ENCODE data around the gene METTL2B. TPM values are rescaled to one million over a fixed set of nuclear protein-coding genes. Genes with fewer than 3 reads are reported as not detected.
"Not testable (repeated sequence)": the region's sequence is repeated elsewhere in the genome, so short reads cannot be mapped to it uniquely, and the experiment has no call there.

The METTL2B gene
- total and polyA plus RNA-seq, 2 donors (not counting 1 experiment from before 2014, with no cell fraction given), result 25.5 to 30.9 TPM

DNA sequence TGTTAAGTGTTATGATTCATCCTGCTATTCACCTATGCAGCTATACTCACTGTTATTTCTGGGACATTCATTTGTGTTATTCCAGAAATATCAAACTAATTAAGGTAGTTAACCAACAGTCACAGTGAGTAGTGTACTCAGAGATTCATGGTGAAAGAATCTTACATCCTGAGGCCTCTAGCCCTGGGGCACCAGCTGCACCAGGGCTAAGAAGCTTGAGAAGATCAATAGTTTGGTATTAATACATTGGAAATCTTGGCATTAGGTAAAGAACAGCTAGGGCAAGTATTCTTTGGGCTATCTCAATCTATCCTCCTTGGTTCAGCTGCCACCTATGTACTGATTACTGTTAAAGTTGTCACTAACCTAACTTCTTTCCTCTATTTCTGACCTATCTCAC, 9.7 kb upstream of the METTL2B start:
- H3K27ac ChIP-seq (ENCODE audit: insufficient read depth, low read length); H3K4me3 ChIP-seq (replicated peaks in 1 of 4; ENCODE audit: control extremely low read depth in 1 of 4, insufficient read depth in 1 of 4, low read depth in 3 of 4, low read length in 4 of 4); H4K20me1 ChIP-seq (ENCODE audit: control insufficient read depth, extremely low read depth, insufficient read depth, low read length); H3K27me3 ChIP-seq (ENCODE audit: control insufficient read depth, insufficient read depth, low read length); H3K9ac ChIP-seq (ENCODE audit: insufficient read depth, low read length); H2AFZ ChIP-seq (ENCODE audit: low read length); H3K79me2 ChIP-seq (ENCODE audit: control insufficient read depth, insufficient read depth, low read length); DNase-seq (ENCODE audit: low read depth in 2 of 2); H3K4me1 ChIP-seq (ENCODE audit: control insufficient read depth, extremely low read depth, insufficient read depth, low read length); H3K9me3 ChIP-seq (ENCODE audit: control insufficient read depth, insufficient read depth, low read depth, low read length); H3K4me2 ChIP-seq (ENCODE audit: extremely low read depth, insufficient read depth, low read length); H3K36me3 ChIP-seq (ENCODE audit: control insufficient read depth, insufficient read depth, low read length): not testable (repeated sequence)

DNA sequence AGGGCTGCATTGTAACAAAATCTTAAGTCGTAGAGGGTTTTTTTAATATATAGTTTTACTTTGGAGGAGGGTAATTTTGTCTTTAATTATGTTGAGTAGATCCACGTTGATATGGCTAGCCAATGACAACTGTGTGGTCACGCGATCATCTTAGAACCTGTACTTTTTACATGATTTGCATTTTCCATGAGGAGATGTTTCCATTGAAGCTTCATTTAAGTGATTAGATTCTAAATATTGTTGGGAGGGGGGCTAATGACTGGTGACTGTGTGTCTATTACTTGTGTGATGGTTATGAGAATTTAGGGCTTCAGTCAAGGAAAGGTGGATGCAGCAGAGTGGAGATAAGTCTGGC, 765 bp downstream of the METTL2B start:
- not testable (repeated sequence) for H3K4me1 ChIP-seq (ENCODE audit: control insufficient read depth, extremely low read depth, insufficient read depth, low read length); H2AFZ ChIP-seq (ENCODE audit: low read length); DNase-seq (ENCODE audit: low read depth in 2 of 2); H3K9me3 ChIP-seq (ENCODE audit: control insufficient read depth, insufficient read depth, low read depth, low read length); H3K27me3 ChIP-seq (ENCODE audit: control insufficient read depth, insufficient read depth, low read length); H3K36me3 ChIP-seq (ENCODE audit: control insufficient read depth, insufficient read depth, low read length); H4K20me1 ChIP-seq (ENCODE audit: control insufficient read depth, extremely low read depth, insufficient read depth, low read length)
- Histone ChIP-seq H3K79me2 (ENCODE audit: control insufficient read depth, insufficient read depth, low read length) (peaks cover 13% of the 10 kb centered on the region), H3K4me2 (ENCODE audit: extremely low read depth, insufficient read depth, low read length) (peak overlapping the region; percentile 90), H3K27ac (ENCODE audit: insufficient read depth, low read length) (peak overlapping the region; percentile 70), H3K4me3 (replicated peaks in 1 of 4; ENCODE audit: control extremely low read depth in 1 of 4, insufficient read depth in 1 of 4, low read depth in 3 of 4, low read length in 4 of 4) (peak overlapping the region; percentile 55 to 89 (median 66)), H3K9ac (ENCODE audit: insufficient read depth, low read length) (peak overlapping the region; percentile 61)

DNA sequence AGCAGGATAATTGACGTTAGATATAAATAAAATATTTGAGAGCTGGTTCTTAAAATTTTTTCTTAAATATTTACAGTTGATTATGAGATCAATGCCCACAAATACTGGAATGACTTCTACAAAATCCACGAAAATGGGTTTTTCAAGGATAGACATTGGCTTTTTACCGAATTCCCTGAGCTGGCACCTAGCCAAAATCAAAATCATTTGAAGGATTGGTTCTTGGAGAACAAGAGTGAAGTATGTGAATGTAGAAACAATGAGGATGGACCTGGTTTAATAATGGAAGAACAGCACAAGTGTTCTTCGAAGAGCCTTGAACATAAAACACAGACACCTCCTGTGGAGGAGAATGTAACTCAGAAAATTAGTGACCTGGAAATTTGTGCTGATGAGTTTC, 2.5 kb downstream of the METTL2B start:
- H3K9me3 ChIP-seq (ENCODE audit: control insufficient read depth, insufficient read depth, low read depth, low read length), result not testable (repeated sequence)

DNA sequence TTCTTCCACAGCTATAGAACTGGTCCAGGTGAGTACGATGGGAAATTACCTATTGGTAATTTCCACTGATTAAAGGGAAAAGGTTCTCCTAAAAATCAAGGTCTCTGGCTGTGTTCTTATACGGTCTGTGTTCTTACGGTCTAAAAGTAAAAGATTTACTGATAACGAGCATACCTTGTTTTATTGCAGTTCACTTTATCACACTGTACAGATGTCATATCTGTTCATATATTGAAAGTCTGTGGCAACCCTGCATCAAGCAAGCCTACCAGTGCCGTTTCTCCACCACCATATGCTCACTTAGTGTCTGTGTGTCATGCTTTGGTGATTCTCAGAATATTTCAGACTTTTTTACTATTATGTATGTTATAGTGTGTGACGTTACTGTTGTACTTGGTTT, 11.6 kb downstream of the METTL2B start:
- not testable (repeated sequence) for H3K4me1 ChIP-seq (ENCODE audit: control insufficient read depth, extremely low read depth, insufficient read depth, low read length)

More for the DNA sequence above, 2.5 kb downstream of the METTL2B start:
- H3K4me1 ChIP-seq (ENCODE audit: control insufficient read depth, extremely low read depth, insufficient read depth, low read length); H3K27ac ChIP-seq (ENCODE audit: insufficient read depth, low read length); H3K9ac ChIP-seq (ENCODE audit: insufficient read depth, low read length); DNase-seq (ENCODE audit: low read depth in 2 of 2); H3K4me3 ChIP-seq (replicated peaks in 1 of 4; ENCODE audit: control extremely low read depth in 1 of 4, insufficient read depth in 1 of 4, low read depth in 3 of 4, low read length in 4 of 4); H2AFZ ChIP-seq (ENCODE audit: low read length); H3K36me3 ChIP-seq (ENCODE audit: control insufficient read depth, insufficient read depth, low read length); H3K4me2 ChIP-seq (ENCODE audit: extremely low read depth, insufficient read depth, low read length); H3K27me3 ChIP-seq (ENCODE audit: control insufficient read depth, insufficient read depth, low read length); H4K20me1 ChIP-seq (ENCODE audit: control insufficient read depth, extremely low read depth, insufficient read depth, low read length): not testable (repeated sequence)
- peaks cover 13% of the 10 kb centered on the region for H3K79me2 ChIP-seq (ENCODE audit: control insufficient read depth, insufficient read depth, low read length)

DNA sequence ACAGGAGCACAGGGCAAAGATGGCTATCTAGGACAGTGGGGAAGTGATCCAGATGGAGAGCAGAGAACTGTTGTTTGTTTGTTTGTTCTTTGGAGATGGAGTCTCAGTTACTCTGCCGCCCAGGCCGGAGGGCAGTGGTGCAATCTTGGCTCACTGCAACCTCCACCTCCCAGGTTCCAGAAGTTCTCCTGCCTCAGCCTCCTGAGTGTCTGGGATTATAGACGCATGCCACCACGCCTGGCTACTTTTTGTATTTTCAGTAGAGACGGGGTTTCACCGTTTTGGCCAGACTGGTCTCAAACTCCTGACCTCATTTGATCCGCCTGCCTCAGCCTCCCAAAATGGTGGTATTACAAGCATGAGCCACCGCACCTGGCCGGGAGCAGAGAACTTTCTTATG, 20.9 kb downstream of the METTL2B start:
- no peaks in the 10 kb centered on the region for H3K9me3 ChIP-seq (ENCODE audit: control insufficient read depth, insufficient read depth, low read depth, low read length)
- no peaks in the 10 kb centered on the region for H3K27me3 ChIP-seq (ENCODE audit: control insufficient read depth, insufficient read depth, low read length)
- H3K9ac ChIP-seq (ENCODE audit: insufficient read depth, low read length), result no peak overlapping the region
- H3K4me1 ChIP-seq (ENCODE audit: control insufficient read depth, extremely low read depth, insufficient read depth, low read length), result no peaks in the 10 kb centered on the region
- no peak overlapping the region for H3K4me2 ChIP-seq (ENCODE audit: extremely low read depth, insufficient read depth, low read length)
- H3K27ac ChIP-seq (ENCODE audit: insufficient read depth, low read length), result no peak overlapping the region
- no peaks in the 10 kb centered on the region for H4K20me1 ChIP-seq (ENCODE audit: control insufficient read depth, extremely low read depth, insufficient read depth, low read length)
- no peak for DNase-seq (ENCODE audit: low read depth in 2 of 2)
- TF ChIP-seq, protein P1, sequence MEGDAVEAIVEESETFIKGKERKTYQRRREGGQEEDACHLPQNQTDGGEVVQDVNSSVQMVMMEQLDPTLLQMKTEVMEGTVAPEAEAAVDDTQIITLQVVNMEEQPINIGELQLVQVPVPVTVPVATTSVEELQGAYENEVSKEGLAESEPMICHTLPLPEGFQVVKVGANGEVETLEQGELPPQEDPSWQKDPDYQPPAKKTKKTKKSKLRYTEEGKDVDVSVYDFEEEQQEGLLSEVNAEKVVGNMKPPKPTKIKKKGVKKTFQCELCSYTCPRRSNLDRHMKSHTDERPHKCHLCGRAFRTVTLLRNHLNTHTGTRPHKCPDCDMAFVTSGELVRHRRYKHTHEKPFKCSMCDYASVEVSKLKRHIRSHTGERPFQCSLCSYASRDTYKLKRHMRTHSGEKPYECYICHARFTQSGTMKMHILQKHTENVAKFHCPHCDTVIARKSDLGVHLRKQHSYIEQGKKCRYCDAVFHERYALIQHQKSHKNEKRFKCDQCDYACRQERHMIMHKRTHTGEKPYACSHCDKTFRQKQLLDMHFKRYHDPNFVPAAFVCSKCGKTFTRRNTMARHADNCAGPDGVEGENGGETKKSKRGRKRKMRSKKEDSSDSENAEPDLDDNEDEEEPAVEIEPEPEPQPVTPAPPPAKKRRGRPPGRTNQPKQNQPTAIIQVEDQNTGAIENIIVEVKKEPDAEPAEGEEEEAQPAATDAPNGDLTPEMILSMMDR (conservative IDR thresholded peaks at IDR 0.05 in 1 of 2, IDR thresholded peaks at IDR 0.05 in 1 of 2; ENCODE audit: low read depth in 1 of 2, low read length in 2 of 2), result no peak
- TF ChIP-seq EZH2 (IDR thresholded peaks at IDR 0.05; ENCODE audit: low read length, missing control alignments), result no peak
- H3K36me3 ChIP-seq (ENCODE audit: control insufficient read depth, insufficient read depth, low read length), result peaks cover 5% of the 10 kb centered on the region
- H3K4me3 ChIP-seq (replicated peaks in 1 of 4; ENCODE audit: control extremely low read depth in 1 of 4, insufficient read depth in 1 of 4, low read depth in 3 of 4, low read length in 4 of 4), result no peak overlapping the region
- no peaks in the 10 kb centered on the region for H3K79me2 ChIP-seq (ENCODE audit: control insufficient read depth, insufficient read depth, low read length)
- no peak overlapping the region for H2AFZ ChIP-seq (ENCODE audit: low read length)

More for the DNA sequence above, 11.6 kb downstream of the METTL2B start:
- H3K36me3 ChIP-seq (ENCODE audit: control insufficient read depth, insufficient read depth, low read length); H3K4me3 ChIP-seq (replicated peaks in 1 of 4; ENCODE audit: control extremely low read depth in 1 of 4, insufficient read depth in 1 of 4, low read depth in 3 of 4, low read length in 4 of 4); H3K4me2 ChIP-seq (ENCODE audit: extremely low read depth, insufficient read depth, low read length); H3K79me2 ChIP-seq (ENCODE audit: control insufficient read depth, insufficient read depth, low read length); DNase-seq (ENCODE audit: low read depth in 2 of 2); H4K20me1 ChIP-seq (ENCODE audit: control insufficient read depth, extremely low read depth, insufficient read depth, low read length); H3K27me3 ChIP-seq (ENCODE audit: control insufficient read depth, insufficient read depth, low read length); H3K27ac ChIP-seq (ENCODE audit: insufficient read depth, low read length); H2AFZ ChIP-seq (ENCODE audit: low read length); H3K9me3 ChIP-seq (ENCODE audit: control insufficient read depth, insufficient read depth, low read depth, low read length); H3K9ac ChIP-seq (ENCODE audit: insufficient read depth, low read length): not testable (repeated sequence)

DNA sequence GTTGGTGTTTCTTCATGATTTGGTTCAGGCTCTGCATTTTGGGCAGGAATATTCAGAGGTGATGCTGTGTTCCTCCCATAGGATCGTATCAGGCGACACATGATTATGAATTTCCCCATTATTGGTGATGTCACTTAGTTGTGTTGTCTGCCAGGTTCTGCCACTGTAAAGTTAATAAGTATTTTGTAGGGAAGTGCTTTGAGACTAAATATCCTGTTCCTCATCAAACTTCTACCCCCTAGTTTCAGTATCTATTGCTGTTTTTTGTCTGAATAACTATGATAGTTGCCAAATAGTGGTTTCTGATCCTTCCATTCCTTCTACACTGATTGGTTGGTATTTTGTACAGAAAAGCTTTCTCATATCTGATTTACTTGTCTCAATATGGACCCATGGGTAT, 28.9 kb downstream of the METTL2B start:
- not testable (repeated sequence) for H3K27ac ChIP-seq (ENCODE audit: insufficient read depth, low read length); H4K20me1 ChIP-seq (ENCODE audit: control insufficient read depth, extremely low read depth, insufficient read depth, low read length); H3K4me1 ChIP-seq (ENCODE audit: control insufficient read depth, extremely low read depth, insufficient read depth, low read length); H3K36me3 ChIP-seq (ENCODE audit: control insufficient read depth, insufficient read depth, low read length); H3K4me3 ChIP-seq (replicated peaks in 1 of 4; ENCODE audit: control extremely low read depth in 1 of 4, insufficient read depth in 1 of 4, low read depth in 3 of 4, low read length in 4 of 4); H3K4me2 ChIP-seq (ENCODE audit: extremely low read depth, insufficient read depth, low read length); H3K79me2 ChIP-seq (ENCODE audit: control insufficient read depth, insufficient read depth, low read length); H3K9ac ChIP-seq (ENCODE audit: insufficient read depth, low read length); H3K9me3 ChIP-seq (ENCODE audit: control insufficient read depth, insufficient read depth, low read depth, low read length); H3K27me3 ChIP-seq (ENCODE audit: control insufficient read depth, insufficient read depth, low read length); DNase-seq (ENCODE audit: low read depth in 2 of 2); H2AFZ ChIP-seq (ENCODE audit: low read length)

All from fibroblast of lung (primary cell).